Measurements from ENCODE around the gene SLC12A8. TPM values are rescaled to one million over a fixed set of nuclear protein-coding genes. Genes with fewer than 3 reads are reported as not detected.

The SLC12A8 gene
- total RNA-seq, 4 donors from 2014 or later = 1.0 TPM; not detected in 3

DNA sequence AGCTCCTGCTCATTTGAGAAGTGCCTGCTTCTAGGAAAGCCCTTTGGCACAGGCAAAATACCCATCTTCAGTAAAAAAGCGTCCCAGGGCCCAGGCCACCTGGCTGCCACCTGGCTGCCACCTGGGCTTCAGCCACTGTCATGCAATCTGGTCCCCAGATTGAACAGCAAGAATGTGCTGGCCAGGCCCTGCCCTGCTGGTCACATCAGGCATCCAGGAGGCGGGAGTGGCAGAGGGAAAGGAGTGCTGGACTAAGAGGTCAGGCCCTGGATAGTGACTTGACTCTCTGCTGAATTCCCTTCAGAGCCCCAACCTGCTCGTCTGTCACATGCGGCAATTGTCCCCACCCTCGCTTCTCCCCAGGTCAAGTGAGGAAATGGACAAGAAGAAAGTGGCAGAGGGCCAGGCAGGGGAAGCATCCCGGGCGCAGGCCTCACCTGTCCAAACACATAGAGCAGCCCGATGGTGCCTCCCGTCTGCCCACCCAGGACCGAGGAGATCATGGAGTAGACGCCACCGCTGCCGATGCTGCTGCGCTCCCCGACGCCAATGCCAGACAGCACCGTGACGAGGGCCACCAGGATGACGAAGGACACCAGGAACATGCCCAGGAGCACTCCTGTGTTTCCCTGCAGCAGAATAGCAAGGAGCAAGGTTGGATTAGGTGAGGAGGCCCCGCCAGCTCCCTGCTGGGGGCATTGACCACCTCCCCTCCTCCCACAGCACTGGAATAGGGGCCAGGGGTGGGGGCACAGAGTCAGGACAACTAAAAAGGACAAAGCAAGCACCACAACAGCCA lies 25.5 kb downstream of the SLC12A8 start:
- Histone ChIP-seq H3K9me3 (no peaks in the 10 kb centered on the region), H3K36me3 (no peaks in the 10 kb centered on the region), H3K27me3 (no peaks in the 10 kb centered on the region), H3K27ac (no peak overlapping the region), H3K4me3 (no peak overlapping the region), H3K4me1 (no peaks in the 10 kb centered on the region)
- intact Hi-C loops (cut with DNase I; ENCODE audit: low total_unique reads) (no loop called here), in situ Hi-C loops (cut with MboI; ENCODE audit: low sequenced_read_pairs in 4 of 4) (no loop called here)
- no peak for ATAC-seq
- no peak for DNase-seq
- TF ChIP-seq, protein P1, sequence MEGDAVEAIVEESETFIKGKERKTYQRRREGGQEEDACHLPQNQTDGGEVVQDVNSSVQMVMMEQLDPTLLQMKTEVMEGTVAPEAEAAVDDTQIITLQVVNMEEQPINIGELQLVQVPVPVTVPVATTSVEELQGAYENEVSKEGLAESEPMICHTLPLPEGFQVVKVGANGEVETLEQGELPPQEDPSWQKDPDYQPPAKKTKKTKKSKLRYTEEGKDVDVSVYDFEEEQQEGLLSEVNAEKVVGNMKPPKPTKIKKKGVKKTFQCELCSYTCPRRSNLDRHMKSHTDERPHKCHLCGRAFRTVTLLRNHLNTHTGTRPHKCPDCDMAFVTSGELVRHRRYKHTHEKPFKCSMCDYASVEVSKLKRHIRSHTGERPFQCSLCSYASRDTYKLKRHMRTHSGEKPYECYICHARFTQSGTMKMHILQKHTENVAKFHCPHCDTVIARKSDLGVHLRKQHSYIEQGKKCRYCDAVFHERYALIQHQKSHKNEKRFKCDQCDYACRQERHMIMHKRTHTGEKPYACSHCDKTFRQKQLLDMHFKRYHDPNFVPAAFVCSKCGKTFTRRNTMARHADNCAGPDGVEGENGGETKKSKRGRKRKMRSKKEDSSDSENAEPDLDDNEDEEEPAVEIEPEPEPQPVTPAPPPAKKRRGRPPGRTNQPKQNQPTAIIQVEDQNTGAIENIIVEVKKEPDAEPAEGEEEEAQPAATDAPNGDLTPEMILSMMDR (IDR thresholded peaks at IDR 0.05 in 4 of 5, conservative IDR thresholded peaks at IDR 0.05 in 1 of 5) = no peak
- no peak for TF ChIP-seq POLR2A (IDR thresholded peaks at IDR 0.05)

DNA sequence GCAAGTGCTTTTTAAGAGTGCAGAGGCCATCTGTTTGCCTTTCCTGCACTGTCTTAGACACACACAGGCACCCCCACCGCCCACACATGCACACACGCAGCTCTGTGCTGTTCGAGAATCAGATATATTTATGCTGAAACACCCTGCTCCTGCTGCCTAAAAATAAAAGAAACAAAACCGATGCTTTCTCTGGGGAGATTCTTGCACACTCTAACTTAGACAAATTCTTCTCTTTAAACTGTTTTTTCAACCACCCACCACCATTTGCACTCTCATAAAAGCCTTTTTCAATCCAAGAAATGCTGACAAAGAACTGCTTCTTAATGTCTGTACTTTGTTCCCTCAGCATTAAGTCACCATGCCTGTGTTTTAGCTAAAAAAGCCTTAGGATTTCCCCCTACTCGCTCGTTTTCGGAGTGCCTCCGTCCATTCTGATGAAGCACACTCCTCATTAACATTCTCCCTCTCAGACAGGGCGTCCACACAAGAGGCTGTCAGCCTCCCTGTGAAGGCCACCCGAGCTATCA lies 26.2 kb downstream of the SLC12A8 start:
- DNase-seq (no peak), ATAC-seq (no peak)
- no peaks in the 10 kb centered on the region for H3K27me3 ChIP-seq
- no peak overlapping the region for H3K4me3 ChIP-seq
- no peak overlapping the region for H3K27ac ChIP-seq
- in situ Hi-C loops (cut with MboI; ENCODE audit: low sequenced_read_pairs in 4 of 4) = no loop called here
- H3K4me1 ChIP-seq = no peaks in the 10 kb centered on the region
- intact Hi-C loops (cut with DNase I; ENCODE audit: low total_unique reads) = no loop called here
- no peaks in the 10 kb centered on the region for H3K36me3 ChIP-seq
- H3K9me3 ChIP-seq = no peaks in the 10 kb centered on the region
- TF ChIP-seq, protein P1 (IDR thresholded peaks at IDR 0.05 in 4 of 5, conservative IDR thresholded peaks at IDR 0.05 in 1 of 5) = no peak
- no peak for TF ChIP-seq POLR2A (IDR thresholded peaks at IDR 0.05)

DNA sequence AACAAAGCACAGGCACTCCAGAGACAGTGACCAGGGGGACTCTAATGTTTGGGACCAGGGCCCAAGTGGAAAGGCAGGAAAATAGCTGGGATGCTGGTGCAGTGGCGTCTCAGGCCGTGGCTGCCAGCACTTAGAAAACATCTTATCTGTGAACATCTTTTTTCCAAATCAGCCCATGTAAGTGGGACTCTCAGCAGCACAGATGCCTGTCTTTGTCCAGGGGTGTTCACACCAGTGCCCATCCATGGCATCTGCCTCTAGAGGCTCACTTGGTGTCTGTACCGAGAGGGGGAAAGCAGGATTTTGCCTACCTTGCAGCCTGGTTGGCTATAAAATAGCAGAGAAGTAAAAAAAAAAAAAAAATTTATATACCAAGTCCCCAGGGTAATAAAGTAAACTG lies 26.7 kb downstream of the SLC12A8 start:
- no peak overlapping the region for H3K27ac ChIP-seq
- H3K27me3 ChIP-seq = no peaks in the 10 kb centered on the region
- no peak for DNase-seq
- TF ChIP-seq, protein P1 (IDR thresholded peaks at IDR 0.05 in 4 of 5, conservative IDR thresholded peaks at IDR 0.05 in 1 of 5) = no peak
- no peak for TF ChIP-seq POLR2A (IDR thresholded peaks at IDR 0.05)
- intact Hi-C loops (cut with DNase I; ENCODE audit: low total_unique reads) (no loop called here), in situ Hi-C loops (cut with MboI; ENCODE audit: low sequenced_read_pairs in 4 of 4) (no loop called here)
- H3K4me3 ChIP-seq = no peak overlapping the region
- H3K36me3 ChIP-seq = no peaks in the 10 kb centered on the region
- no peak for ATAC-seq
- H3K9me3 ChIP-seq = no peaks in the 10 kb centered on the region
- no peaks in the 10 kb centered on the region for H3K4me1 ChIP-seq

DNA sequence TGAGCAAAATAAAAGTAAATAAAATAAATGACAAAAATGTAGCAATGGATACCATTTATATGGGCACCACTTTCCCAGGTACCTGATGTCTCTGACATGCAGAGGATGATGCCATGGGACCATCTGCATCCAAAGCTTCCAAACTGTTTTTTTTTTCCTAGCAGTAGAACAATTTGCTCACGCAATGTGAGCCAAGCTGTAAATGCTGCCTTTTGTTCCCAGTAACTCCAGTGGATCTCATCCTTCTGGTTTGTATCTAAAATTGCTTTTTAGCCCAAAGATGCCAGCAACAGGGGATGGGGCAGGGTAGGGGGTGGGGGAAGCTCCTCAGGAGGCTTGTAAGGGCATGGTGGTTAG lies 32.7 kb downstream of the SLC12A8 start:
- TF ChIP-seq POLR2A (IDR thresholded peaks at IDR 0.05) = no peak
- TF ChIP-seq, protein P1 (IDR thresholded peaks at IDR 0.05 in 4 of 5, conservative IDR thresholded peaks at IDR 0.05 in 1 of 5) = no peak
- ATAC-seq = no peak
- H3K36me3 ChIP-seq = no peaks in the 10 kb centered on the region
- intact Hi-C loops (cut with DNase I; ENCODE audit: low total_unique reads) (no loop called here), in situ Hi-C loops (cut with MboI; ENCODE audit: low sequenced_read_pairs in 4 of 4) (no loop called here)
- no peak for DNase-seq
- no peaks in the 10 kb centered on the region for H3K9me3 ChIP-seq
- H3K4me1 ChIP-seq = no peaks in the 10 kb centered on the region
- H3K27ac ChIP-seq = no peak overlapping the region
- H3K27me3 ChIP-seq = no peaks in the 10 kb centered on the region
- no peak overlapping the region for H3K4me3 ChIP-seq
